ENCODE results near the gene MARCHF11.

The MARCHF11 gene

DNA sequence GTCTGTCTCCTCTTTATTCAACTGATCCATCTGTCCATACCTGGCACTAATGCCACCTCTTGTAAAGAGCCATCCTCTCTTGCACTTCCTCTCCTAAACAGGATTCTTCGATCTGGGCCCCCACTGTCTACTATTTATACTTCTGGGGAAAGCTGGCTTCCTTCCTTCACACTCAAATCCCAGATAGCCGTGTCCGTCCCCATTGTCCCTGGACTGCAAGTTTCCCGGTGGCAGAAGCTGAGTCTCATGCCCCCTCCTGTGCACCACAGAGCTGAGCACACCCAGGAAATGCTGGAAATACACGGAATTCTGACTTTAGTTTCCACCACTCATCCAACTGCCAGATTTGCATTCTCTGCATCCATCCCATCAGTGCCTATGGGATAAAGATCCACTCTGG, 84.0 kb downstream of the MARCHF11 start:
- H3K9me3 ChIP-seq (ENCODE audit: control insufficient read depth in 5 of 5, low read length in 5 of 5), result no peaks in the 10 kb centered on the region
- no peaks in the 10 kb centered on the region for H3K36me3 ChIP-seq (ENCODE audit: control insufficient read depth in 5 of 5, insufficient read depth in 5 of 5, low read length in 5 of 5)
- no peak overlapping the region for H3K4me3 ChIP-seq (ENCODE audit: low read depth in 1 of 5, low read length in 5 of 5)
- H3K27ac ChIP-seq (ENCODE audit: low read depth, low read length), result no peak overlapping the region
- H3K27me3 ChIP-seq (ENCODE audit: control insufficient read depth in 5 of 5, insufficient read depth in 4 of 5, low read length in 5 of 5), result no peaks in the 10 kb centered on the region
- no peak overlapping the region for H3K9ac ChIP-seq (ENCODE audit: low read length in 5 of 5)
- H3K4me1 ChIP-seq (ENCODE audit: control insufficient read depth in 5 of 5, insufficient read depth in 5 of 5, low read length in 5 of 5), result no peaks in the 10 kb centered on the region

DNA sequence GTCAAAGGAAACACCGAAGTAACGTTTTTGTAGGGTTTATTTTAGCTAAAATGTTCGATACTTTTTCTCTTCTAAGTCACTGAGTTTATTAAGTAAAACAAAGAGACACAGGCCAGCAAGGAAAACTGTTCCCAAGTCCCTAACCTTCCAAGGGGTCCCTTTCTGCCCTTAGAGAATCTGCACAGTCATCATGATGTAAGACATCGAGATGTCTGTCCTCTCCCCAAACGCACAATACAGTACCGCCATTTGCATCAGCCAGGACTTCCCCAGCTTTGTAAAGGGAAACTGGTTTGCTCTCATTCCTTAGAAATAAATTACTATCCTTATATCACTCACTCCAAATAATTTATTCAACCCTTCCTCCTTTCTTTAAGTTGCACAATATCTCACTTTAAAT, 89.3 kb downstream of the MARCHF11 start:
- Histone ChIP-seq H3K9ac (ENCODE audit: low read length in 5 of 5) (no peak overlapping the region), H3K4me3 (ENCODE audit: low read depth in 1 of 5, low read length in 5 of 5) (no peak overlapping the region), H3K27me3 (ENCODE audit: control insufficient read depth in 5 of 5, insufficient read depth in 4 of 5, low read length in 5 of 5) (no peaks in the 10 kb centered on the region), H3K4me1 (ENCODE audit: control insufficient read depth in 5 of 5, insufficient read depth in 5 of 5, low read length in 5 of 5) (no peaks in the 10 kb centered on the region), H3K9me3 (ENCODE audit: control insufficient read depth in 5 of 5, low read length in 5 of 5) (no peaks in the 10 kb centered on the region), H3K36me3 (ENCODE audit: control insufficient read depth in 5 of 5, insufficient read depth in 5 of 5, low read length in 5 of 5) (no peaks in the 10 kb centered on the region), H3K27ac (ENCODE audit: low read depth, low read length) (no peak overlapping the region)

DNA sequence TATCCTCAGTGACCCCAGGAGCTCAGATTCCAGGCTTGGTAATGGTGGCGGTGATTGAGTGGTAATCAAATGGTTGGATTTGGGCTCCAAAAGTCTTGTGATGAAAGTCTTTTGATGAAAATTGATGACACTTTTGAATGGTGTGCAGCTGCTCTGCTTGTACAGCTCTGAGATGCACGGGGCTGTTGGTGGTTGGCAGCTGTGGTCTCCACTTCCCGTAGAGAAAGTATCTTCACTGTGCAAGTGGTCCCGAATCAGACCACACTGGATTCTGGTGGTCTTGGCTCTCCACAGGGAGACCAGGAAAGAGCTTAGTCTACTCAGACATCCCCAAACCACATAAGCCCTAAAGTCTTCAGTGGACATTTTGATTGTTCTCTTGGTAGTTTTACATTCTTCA, 96.6 kb downstream of the MARCHF11 start:
- Histone ChIP-seq H3K36me3 (ENCODE audit: control insufficient read depth in 5 of 5, insufficient read depth in 5 of 5, low read length in 5 of 5) (no peaks in the 10 kb centered on the region), H3K9ac (ENCODE audit: low read length in 5 of 5) (no peak overlapping the region), H3K9me3 (ENCODE audit: control insufficient read depth in 5 of 5, low read length in 5 of 5) (no peaks in the 10 kb centered on the region), H3K27ac (ENCODE audit: low read depth, low read length) (no peak overlapping the region), H3K4me1 (ENCODE audit: control insufficient read depth in 5 of 5, insufficient read depth in 5 of 5, low read length in 5 of 5) (peaks cover 0 to 9% (median 0%) of the 10 kb centered on the region in 5 donors), H3K4me3 (ENCODE audit: low read depth in 1 of 5, low read length in 5 of 5) (no peak overlapping the region), H3K27me3 (ENCODE audit: control insufficient read depth in 5 of 5, insufficient read depth in 4 of 5, low read length in 5 of 5) (no peaks in the 10 kb centered on the region)

- H3K4me3 ChIP-seq (ENCODE audit: low read depth in 1 of 5, low read length in 5 of 5), result no peak overlapping the region
- H3K9ac ChIP-seq (ENCODE audit: low read length in 5 of 5), result no peak overlapping the region
- H3K4me1 ChIP-seq (ENCODE audit: control insufficient read depth in 5 of 5, insufficient read depth in 5 of 5, low read length in 5 of 5), result peaks cover 0 to 9% (median 0%) of the 10 kb centered on the region in 5 donors
- no peaks in the 10 kb centered on the region for H3K27me3 ChIP-seq (ENCODE audit: control insufficient read depth in 5 of 5, insufficient read depth in 4 of 5, low read length in 5 of 5)
- no peaks in the 10 kb centered on the region for H3K9me3 ChIP-seq (ENCODE audit: control insufficient read depth in 5 of 5, low read length in 5 of 5)
- no peaks in the 10 kb centered on the region for H3K36me3 ChIP-seq (ENCODE audit: control insufficient read depth in 5 of 5, insufficient read depth in 5 of 5, low read length in 5 of 5)
- H3K27ac ChIP-seq (ENCODE audit: low read depth, low read length), result no peak overlapping the region
Observed at GRCh38 chr5:16082053-16082452, 97.5 kb downstream of the MARCHF11 start.

DNA sequence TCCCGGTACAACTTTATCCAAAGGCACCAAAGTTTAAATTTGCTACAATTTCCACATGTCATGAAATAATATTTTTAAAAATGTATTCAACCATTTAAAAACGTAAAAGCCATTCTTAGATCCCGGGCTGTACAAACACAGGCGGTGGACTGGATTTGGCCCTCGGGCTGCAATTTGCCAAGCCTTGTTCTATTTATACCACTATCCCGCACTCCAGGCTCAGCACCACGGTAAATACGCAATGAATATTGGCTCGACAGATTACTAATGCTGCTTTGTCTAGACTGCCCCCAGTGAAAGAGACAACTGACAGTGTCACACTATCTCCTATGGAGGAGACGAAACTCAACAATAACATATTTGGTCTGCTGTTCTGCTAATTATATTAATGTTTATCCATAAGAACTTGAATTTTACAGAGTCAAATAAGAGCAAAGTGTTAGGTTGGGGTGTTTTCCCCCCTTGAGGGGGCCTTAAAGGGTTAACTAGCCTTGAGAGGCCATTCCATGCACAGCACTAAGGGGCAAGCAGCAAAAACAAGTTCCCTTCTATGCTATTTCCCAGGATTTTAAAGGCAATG, 98.1 kb downstream of the MARCHF11 start:
- H3K9me3 ChIP-seq (ENCODE audit: control insufficient read depth in 5 of 5, low read length in 5 of 5), result no peaks in the 10 kb centered on the region
- H3K4me1 ChIP-seq (ENCODE audit: control insufficient read depth in 5 of 5, insufficient read depth in 5 of 5, low read length in 5 of 5), result peaks cover 0 to 9% (median 0%) of the 10 kb centered on the region in 5 donors

GRCh38 chr5:16076657-16077056, 102.9 kb downstream of the MARCHF11 start:
- Histone ChIP-seq H3K9ac (ENCODE audit: low read length in 5 of 5) (no peak overlapping the region), H3K9me3 (ENCODE audit: control insufficient read depth in 5 of 5, low read length in 5 of 5) (no peaks in the 10 kb centered on the region), H3K27ac (ENCODE audit: low read depth, low read length) (no peak overlapping the region), H3K4me3 (ENCODE audit: low read depth in 1 of 5, low read length in 5 of 5) (no peak overlapping the region), H3K36me3 (ENCODE audit: control insufficient read depth in 5 of 5, insufficient read depth in 5 of 5, low read length in 5 of 5) (no peaks in the 10 kb centered on the region), H3K27me3 (ENCODE audit: control insufficient read depth in 5 of 5, insufficient read depth in 4 of 5, low read length in 5 of 5) (no peaks in the 10 kb centered on the region), H3K4me1 (ENCODE audit: control insufficient read depth in 5 of 5, insufficient read depth in 5 of 5, low read length in 5 of 5) (no peaks in the 10 kb centered on the region)

More for the DNA sequence above, 98.1 kb downstream of the MARCHF11 start:
- Histone ChIP-seq H3K27ac (ENCODE audit: low read depth, low read length) (no peak overlapping the region), H3K4me3 (ENCODE audit: low read depth in 1 of 5, low read length in 5 of 5) (no peak overlapping the region), H3K9ac (ENCODE audit: low read length in 5 of 5) (no peak overlapping the region), H3K27me3 (ENCODE audit: control insufficient read depth in 5 of 5, insufficient read depth in 4 of 5, low read length in 5 of 5) (no peaks in the 10 kb centered on the region), H3K36me3 (ENCODE audit: control insufficient read depth in 5 of 5, insufficient read depth in 5 of 5, low read length in 5 of 5) (no peaks in the 10 kb centered on the region)

DNA sequence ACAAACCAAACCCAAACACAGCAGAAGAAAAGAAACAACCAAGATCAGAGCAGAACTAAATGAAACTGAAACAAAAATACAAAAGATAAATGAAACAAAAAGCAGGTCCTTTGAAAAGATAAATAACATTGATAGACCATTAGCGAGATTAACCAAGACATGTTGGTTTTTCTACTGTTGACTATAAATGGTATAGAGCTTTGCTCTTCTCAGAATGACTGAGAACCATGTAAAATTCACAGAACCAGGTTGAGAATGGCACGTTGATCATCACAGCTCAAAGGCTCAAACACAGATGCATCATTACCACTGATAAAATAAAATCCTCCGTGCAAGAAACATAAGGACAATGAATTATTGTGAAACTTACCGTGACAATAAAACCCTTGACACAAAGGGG, 105.2 kb downstream of the MARCHF11 start:
- no peaks in the 10 kb centered on the region for H3K36me3 ChIP-seq (ENCODE audit: control insufficient read depth in 5 of 5, insufficient read depth in 5 of 5, low read length in 5 of 5)
- H3K27me3 ChIP-seq (ENCODE audit: control insufficient read depth in 5 of 5, insufficient read depth in 4 of 5, low read length in 5 of 5), result no peaks in the 10 kb centered on the region
- no peak overlapping the region for H3K4me3 ChIP-seq (ENCODE audit: low read depth in 1 of 5, low read length in 5 of 5)
- H3K4me1 ChIP-seq (ENCODE audit: control insufficient read depth in 5 of 5, insufficient read depth in 5 of 5, low read length in 5 of 5), result no peaks in the 10 kb centered on the region
- H3K27ac ChIP-seq (ENCODE audit: low read depth, low read length), result no peak overlapping the region
- H3K9ac ChIP-seq (ENCODE audit: low read length in 5 of 5), result no peak overlapping the region
- no peaks in the 10 kb centered on the region for H3K9me3 ChIP-seq (ENCODE audit: control insufficient read depth in 5 of 5, low read length in 5 of 5)

DNA sequence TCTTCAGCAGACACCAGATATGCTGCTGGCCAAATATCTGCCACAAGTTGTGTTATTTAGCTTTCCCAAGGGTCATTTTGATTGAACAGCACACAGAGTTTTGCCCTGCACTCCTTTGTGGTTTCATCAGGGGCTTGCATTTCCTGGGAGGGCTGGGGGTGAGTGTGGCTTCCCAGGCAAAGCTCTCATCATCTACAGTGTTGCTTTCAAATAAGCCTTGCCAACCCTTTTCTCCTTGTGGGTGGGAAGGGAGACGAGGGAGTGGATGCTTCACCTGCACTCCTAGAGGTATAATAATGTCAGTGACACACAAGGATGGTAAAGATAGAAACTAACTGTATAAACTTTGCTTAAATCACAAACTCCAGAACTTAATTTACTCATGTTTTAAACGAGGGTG, 107.0 kb downstream of the MARCHF11 start:
- H3K27me3 ChIP-seq (ENCODE audit: control insufficient read depth in 5 of 5, insufficient read depth in 4 of 5, low read length in 5 of 5), result no peaks in the 10 kb centered on the region
- H3K4me3 ChIP-seq (ENCODE audit: low read depth in 1 of 5, low read length in 5 of 5), result no peak overlapping the region
- H3K9me3 ChIP-seq (ENCODE audit: control insufficient read depth in 5 of 5, low read length in 5 of 5), result no peaks in the 10 kb centered on the region
- no peak overlapping the region for H3K9ac ChIP-seq (ENCODE audit: low read length in 5 of 5)
- no peaks in the 10 kb centered on the region for H3K36me3 ChIP-seq (ENCODE audit: control insufficient read depth in 5 of 5, insufficient read depth in 5 of 5, low read length in 5 of 5)
- H3K4me1 ChIP-seq (ENCODE audit: control insufficient read depth in 5 of 5, insufficient read depth in 5 of 5, low read length in 5 of 5), result no peaks in the 10 kb centered on the region
- no peak overlapping the region for H3K27ac ChIP-seq (ENCODE audit: low read depth, low read length)

DNA sequence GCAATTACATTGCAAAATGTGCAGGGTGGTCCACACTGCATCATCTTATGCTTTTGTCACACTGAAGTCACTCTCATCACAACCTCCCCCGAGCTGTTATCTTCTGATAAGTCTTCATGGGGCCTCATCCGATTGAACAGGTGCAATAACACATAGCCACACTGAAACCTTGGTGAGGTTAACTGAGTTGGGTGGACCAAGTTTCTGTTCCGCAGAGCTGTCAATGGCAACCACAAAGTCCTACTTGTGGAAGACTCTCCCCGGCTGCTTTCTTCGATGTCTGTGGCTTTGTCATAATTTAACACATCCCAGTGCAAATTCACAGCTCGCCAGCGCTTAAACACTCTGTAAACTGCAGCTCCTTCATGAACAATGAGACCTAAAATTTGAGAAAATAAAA, 112.2 kb downstream of the MARCHF11 start:
- Histone ChIP-seq H3K9ac (ENCODE audit: low read length in 5 of 5) (no peak overlapping the region), H3K36me3 (ENCODE audit: control insufficient read depth in 5 of 5, insufficient read depth in 5 of 5, low read length in 5 of 5) (no peaks in the 10 kb centered on the region), H3K27me3 (ENCODE audit: control insufficient read depth in 5 of 5, insufficient read depth in 4 of 5, low read length in 5 of 5) (peaks cover 0 to 2% (median 0%) of the 10 kb centered on the region in 5 donors), H3K4me3 (ENCODE audit: low read depth in 1 of 5, low read length in 5 of 5) (no peak overlapping the region), H3K4me1 (ENCODE audit: control insufficient read depth in 5 of 5, insufficient read depth in 5 of 5, low read length in 5 of 5) (no peaks in the 10 kb centered on the region), H3K27ac (ENCODE audit: low read depth, low read length) (no peak overlapping the region), H3K9me3 (ENCODE audit: control insufficient read depth in 5 of 5, low read length in 5 of 5) (no peaks in the 10 kb centered on the region)

DNA sequence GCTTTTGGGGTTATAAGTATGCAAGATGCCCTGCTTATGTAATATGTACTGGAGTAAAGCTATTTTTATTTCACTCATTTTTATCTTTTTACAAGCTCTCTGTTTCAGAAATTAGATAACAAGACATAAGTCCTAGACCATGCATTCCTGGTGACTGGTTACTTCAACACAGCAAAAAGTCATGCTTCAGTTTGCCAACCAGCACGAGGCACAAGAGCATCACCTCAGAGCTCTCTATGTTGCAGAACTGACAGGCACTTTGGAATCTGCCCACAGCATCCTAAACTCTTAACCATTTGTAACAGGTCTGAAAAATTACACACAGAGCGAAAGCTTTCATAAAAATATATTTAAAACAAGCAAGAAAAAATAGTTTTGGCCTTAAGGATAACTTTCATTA, 112.8 kb downstream of the MARCHF11 start:
- Histone ChIP-seq H3K9ac (ENCODE audit: low read length in 5 of 5) (no peak overlapping the region), H3K36me3 (ENCODE audit: control insufficient read depth in 5 of 5, insufficient read depth in 5 of 5, low read length in 5 of 5) (no peaks in the 10 kb centered on the region), H3K27ac (ENCODE audit: low read depth, low read length) (no peak overlapping the region), H3K4me1 (ENCODE audit: control insufficient read depth in 5 of 5, insufficient read depth in 5 of 5, low read length in 5 of 5) (no peaks in the 10 kb centered on the region), H3K4me3 (ENCODE audit: low read depth in 1 of 5, low read length in 5 of 5) (no peak overlapping the region), H3K27me3 (ENCODE audit: control insufficient read depth in 5 of 5, insufficient read depth in 4 of 5, low read length in 5 of 5) (peaks cover 0 to 2% (median 0%) of the 10 kb centered on the region in 5 donors), H3K9me3 (ENCODE audit: control insufficient read depth in 5 of 5, low read length in 5 of 5) (no peaks in the 10 kb centered on the region)

- no peak overlapping the region for H3K4me3 ChIP-seq (ENCODE audit: low read depth in 1 of 5, low read length in 5 of 5)
- no peaks in the 10 kb centered on the region for H3K9me3 ChIP-seq (ENCODE audit: control insufficient read depth in 5 of 5, low read length in 5 of 5)
- no peaks in the 10 kb centered on the region for H3K36me3 ChIP-seq (ENCODE audit: control insufficient read depth in 5 of 5, insufficient read depth in 5 of 5, low read length in 5 of 5)
- no peak overlapping the region for H3K9ac ChIP-seq (ENCODE audit: low read length in 5 of 5)
- no peaks in the 10 kb centered on the region for H3K4me1 ChIP-seq (ENCODE audit: control insufficient read depth in 5 of 5, insufficient read depth in 5 of 5, low read length in 5 of 5)
- H3K27ac ChIP-seq (ENCODE audit: low read depth, low read length), result no peak overlapping the region
- H3K27me3 ChIP-seq (ENCODE audit: control insufficient read depth in 5 of 5, insufficient read depth in 4 of 5, low read length in 5 of 5), result peaks cover 0 to 2% (median 0%) of the 10 kb centered on the region in 5 donors
Observed at GRCh38 chr5:16066320-16066719, 113.3 kb downstream of the MARCHF11 start.

Data from subcutaneous abdominal adipose tissue (tissue), 5 donors.